ENCODE results near the gene SEZ6. TPM values are rescaled to one million over a fixed set of nuclear protein-coding genes. Genes with fewer than 3 reads are reported as not detected.

The SEZ6 gene
- total and polyA plus RNA-seq, 10 of the 15 experiments (the other 5 are each of a cell fraction or from before 2014, with no cell fraction given) = 0.05 to 0.87 (median 0.17) TPM; not detected in 4

DNA sequence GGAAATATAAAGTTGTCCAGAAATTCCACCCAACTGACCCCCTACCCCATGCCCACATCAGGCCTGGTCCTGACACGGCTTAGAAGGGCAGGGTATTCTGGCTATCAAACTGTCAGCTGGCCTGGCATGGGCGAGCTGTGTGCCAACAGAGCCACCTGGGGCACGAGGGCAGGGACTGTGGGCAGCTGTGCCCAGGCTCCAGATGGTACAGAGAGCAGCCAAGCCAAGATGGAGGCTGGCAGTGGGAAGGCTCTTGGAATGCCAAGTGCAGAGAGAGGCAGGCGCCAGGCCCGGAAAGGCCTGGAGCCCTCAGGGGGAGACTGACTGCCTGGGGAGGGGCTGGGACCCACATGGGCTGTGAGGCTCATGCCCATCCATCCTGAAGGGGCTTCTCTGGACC, 30.2 kb downstream of the SEZ6 start (continued):
- no peak for TF ChIP-seq ZNF207 (IDR thresholded peaks at IDR 0.05; ENCODE audit: borderline replicate concordance)

DNA sequence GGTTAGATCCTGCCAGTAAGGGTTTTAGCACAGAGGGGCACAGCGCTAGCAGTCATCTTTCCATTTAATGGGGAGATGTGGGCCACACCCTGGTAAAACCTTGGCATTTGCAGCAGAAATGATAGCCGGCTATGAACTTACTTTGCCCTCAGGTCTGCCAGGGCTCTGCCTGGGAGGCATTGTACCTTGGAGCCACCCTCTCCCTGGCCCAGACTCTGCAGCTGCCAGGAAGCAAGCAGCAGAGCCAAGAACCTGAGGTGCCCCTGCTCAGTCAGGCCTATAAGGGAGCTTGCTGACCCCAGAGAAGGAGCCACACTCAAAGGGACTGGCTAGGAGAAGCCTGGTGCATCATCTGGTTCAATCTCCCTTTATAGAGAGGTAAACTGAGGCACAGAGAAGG, 30.8 kb downstream of the SEZ6 start:
- Histone ChIP-seq H3K4me2 (ENCODE audit: control insufficient read depth, insufficient read depth) (no peak overlapping the region), H3K27ac (ENCODE audit: control insufficient read depth, insufficient read depth) (no peak overlapping the region), H3K27me3 (replicated peaks in 1 of 2; ENCODE audit: control insufficient read depth in 2 of 2, insufficient read depth in 2 of 2, low read length in 1 of 2) (no peaks in the 10 kb centered on the region; a peak in 1 of 4 replicates), H3K4me3 (no peak overlapping the region), H3K9ac (ENCODE audit: control insufficient read depth, insufficient read depth, low read length) (no peak overlapping the region), H3K9me3 (replicated peaks; ENCODE audit: control insufficient read depth, insufficient read depth, low read length) (no peaks in the 10 kb centered on the region), H4K20me1 (ENCODE audit: control insufficient read depth, insufficient read depth) (no peaks in the 10 kb centered on the region), H3K36me3 (ENCODE audit: control insufficient read depth in 2 of 2, insufficient read depth in 2 of 2, low read length in 1 of 2) (no peaks in the 10 kb centered on the region), H3K79me2 (ENCODE audit: control insufficient read depth, insufficient read depth, low read length) (no peaks in the 10 kb centered on the region), H3K4me1 (ENCODE audit: control insufficient read depth, insufficient read depth, low read length) (no peaks in the 10 kb centered on the region), H2AFZ (ENCODE audit: control insufficient read depth, low read depth, low read length) (no peak overlapping the region)
- intact Hi-C loops (cut with micrococcal nuclease; ENCODE audit: unreplicated experiment) = loop anchor here (10.0 kb wide), 1 partner anchor 80 kb away; no protein-coding TSS in a partner anchor
- BruUV-seq (replicated peaks) = no TSS peak
- ChIA-PET RAD21 (ENCODE audit: unreplicated experiment) (no interaction called here), CTCF (interaction anchor here (3.5 kb wide), 1 partner anchor 10 kb away, joined by 20 read pairs; no protein-coding TSS in a partner anchor), SMC1A (ENCODE audit: uncharacterized antibody, unreplicated experiment) (no interaction called here), POLR2A (no interaction called here)
- DNase-seq (ENCODE audit: low read depth, low spot score) = no peak
- no peak for FAIRE-seq
- no peak for ATAC-seq
- in situ Hi-C loops (cut with MboI) = no loop called here
- 37% methylated on average over 2 of the region's 2 CpGs for WGBS (ENCODE audit: insufficient coverage, insufficient replicate concordance, low lambda C conversion rate, missing lambda C conversion rate)
- TF ChIP-seq RELA (IDR thresholded peaks at IDR 0.05; ENCODE audit: borderline replicate concordance, partially characterized antibody) = no peak
- no peak for TF ChIP-seq BMI1 (IDR thresholded peaks at IDR 0.05; ENCODE audit: borderline replicate concordance)
- TF ChIP-seq TCF3 (IDR thresholded peaks at IDR 0.05; ENCODE audit: borderline replicate concordance, insufficient read depth, low read depth, low read length) = no peak
- TF ChIP-seq, protein P1, sequence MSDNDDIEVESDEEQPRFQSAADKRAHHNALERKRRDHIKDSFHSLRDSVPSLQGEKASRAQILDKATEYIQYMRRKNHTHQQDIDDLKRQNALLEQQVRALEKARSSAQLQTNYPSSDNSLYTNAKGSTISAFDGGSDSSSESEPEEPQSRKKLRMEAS (IDR thresholded peaks at IDR 0.05; ENCODE audit: low read depth, low read length) = no peak
- no peak for TF ChIP-seq BRCA1 (IDR thresholded peaks at IDR 0.05; ENCODE audit: low read depth, low read length)
- no peak for TF ChIP-seq EZH2 (IDR thresholded peaks at IDR 0.05; ENCODE audit: borderline replicate concordance, control insufficient read depth, low read depth, low read length)
- TF ChIP-seq, protein P2, sequence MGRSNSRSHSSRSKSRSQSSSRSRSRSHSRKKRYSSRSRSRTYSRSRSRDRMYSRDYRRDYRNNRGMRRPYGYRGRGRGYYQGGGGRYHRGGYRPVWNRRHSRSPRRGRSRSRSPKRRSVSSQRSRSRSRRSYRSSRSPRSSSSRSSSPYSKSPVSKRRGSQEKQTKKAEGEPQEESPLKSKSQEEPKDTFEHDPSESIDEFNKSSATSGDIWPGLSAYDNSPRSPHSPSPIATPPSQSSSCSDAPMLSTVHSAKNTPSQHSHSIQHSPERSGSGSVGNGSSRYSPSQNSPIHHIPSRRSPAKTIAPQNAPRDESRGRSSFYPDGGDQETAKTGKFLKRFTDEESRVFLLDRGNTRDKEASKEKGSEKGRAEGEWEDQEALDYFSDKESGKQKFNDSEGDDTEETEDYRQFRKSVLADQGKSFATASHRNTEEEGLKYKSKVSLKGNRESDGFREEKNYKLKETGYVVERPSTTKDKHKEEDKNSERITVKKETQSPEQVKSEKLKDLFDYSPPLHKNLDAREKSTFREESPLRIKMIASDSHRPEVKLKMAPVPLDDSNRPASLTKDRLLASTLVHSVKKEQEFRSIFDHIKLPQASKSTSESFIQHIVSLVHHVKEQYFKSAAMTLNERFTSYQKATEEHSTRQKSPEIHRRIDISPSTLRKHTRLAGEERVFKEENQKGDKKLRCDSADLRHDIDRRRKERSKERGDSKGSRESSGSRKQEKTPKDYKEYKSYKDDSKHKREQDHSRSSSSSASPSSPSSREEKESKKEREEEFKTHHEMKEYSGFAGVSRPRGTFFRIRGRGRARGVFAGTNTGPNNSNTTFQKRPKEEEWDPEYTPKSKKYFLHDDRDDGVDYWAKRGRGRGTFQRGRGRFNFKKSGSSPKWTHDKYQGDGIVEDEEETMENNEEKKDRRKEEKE (IDR thresholded peaks at IDR 0.05) = no peak
- TF ChIP-seq, protein P3, sequence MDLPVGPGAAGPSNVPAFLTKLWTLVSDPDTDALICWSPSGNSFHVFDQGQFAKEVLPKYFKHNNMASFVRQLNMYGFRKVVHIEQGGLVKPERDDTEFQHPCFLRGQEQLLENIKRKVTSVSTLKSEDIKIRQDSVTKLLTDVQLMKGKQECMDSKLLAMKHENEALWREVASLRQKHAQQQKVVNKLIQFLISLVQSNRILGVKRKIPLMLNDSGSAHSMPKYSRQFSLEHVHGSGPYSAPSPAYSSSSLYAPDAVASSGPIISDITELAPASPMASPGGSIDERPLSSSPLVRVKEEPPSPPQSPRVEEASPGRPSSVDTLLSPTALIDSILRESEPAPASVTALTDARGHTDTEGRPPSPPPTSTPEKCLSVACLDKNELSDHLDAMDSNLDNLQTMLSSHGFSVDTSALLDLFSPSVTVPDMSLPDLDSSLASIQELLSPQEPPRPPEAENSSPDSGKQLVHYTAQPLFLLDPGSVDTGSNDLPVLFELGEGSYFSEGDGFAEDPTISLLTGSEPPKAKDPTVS (IDR thresholded peaks at IDR 0.05; ENCODE audit: low read depth, low read length) = no peak
- no peak for TF ChIP-seq SPI1 (IDR thresholded peaks at IDR 0.05; ENCODE audit: borderline replicate concordance, insufficient read depth, low read depth, low read length)
- no peak for TF ChIP-seq ZNF384 (IDR thresholded peaks at IDR 0.05; ENCODE audit: borderline replicate concordance, low read depth, low read length)
- TF ChIP-seq, protein P4, sequence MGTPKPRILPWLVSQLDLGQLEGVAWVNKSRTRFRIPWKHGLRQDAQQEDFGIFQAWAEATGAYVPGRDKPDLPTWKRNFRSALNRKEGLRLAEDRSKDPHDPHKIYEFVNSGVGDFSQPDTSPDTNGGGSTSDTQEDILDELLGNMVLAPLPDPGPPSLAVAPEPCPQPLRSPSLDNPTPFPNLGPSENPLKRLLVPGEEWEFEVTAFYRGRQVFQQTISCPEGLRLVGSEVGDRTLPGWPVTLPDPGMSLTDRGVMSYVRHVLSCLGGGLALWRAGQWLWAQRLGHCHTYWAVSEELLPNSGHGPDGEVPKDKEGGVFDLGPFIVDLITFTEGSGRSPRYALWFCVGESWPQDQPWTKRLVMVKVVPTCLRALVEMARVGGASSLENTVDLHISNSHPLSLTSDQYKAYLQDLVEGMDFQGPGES (IDR thresholded peaks at IDR 0.05) = no peak
- no peak for TF ChIP-seq SIX5 (IDR thresholded peaks at IDR 0.05; ENCODE audit: low read depth, low read length, severe bottlenecking)
- TF ChIP-seq TCF7 (IDR thresholded peaks at IDR 0.05; ENCODE audit: borderline replicate concordance) = no peak
- no peak for TF ChIP-seq SMAD1 (IDR thresholded peaks at IDR 0.05; ENCODE audit: low read depth, partially characterized antibody)

All from GM12878 (cell line).